ENCODE data around the gene AFF3. TPM values are rescaled to one million over a fixed set of nuclear protein-coding genes. Genes with fewer than 3 reads are reported as not detected.

Gene AFF3
- total and polyA plus RNA-seq, 2 of the 4 experiments (the other 2 are of a cell fraction), result 12.9 to 14.3 TPM

DNA sequence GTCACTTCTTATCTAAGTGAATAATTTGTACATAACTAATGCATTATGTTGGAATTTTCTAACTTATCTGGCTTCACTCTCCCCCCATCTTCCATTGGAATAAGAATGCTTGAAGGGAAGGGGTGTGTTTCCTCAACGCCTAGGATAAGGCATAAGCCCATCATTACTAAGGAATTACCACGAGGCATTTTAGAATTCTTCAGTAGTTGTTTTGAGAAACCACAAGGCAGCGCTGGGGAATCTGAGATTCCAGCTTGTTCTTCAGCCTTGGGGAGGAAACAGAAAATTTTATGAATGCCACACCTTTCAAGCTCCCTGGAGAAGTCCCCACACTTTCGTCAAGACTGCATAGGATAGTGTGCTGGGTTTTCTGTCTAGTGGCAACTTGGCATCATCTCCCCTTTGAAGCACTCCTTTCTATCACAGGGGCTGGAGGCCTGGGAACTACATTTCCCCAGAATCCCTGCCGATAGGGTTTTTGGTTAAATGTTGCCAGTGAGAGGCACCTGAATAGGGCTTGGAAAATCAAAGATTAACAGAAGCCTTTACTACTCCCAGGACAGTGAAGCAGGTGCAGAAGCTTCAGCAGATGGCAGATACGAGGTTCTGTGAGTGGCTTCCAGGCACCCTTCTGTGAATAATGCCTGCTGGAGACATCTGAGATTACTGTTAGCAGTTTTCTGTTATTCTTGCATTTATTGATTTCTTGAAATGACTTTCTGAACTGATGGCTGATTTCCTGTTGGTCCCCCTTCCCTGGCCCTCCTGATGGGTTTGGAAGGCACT is 459.9 kb downstream of the AFF3 start:
- dilution Hi-C loops (cut with HindIII; ENCODE audit: low sequenced_read_pairs, unreplicated experiment), result no loop called here
- Histone ChIP-seq H2BK20ac (ENCODE audit: low read depth, low read length) (no peak overlapping the region), H4K8ac (ENCODE audit: low read depth in 2 of 2, low read length in 2 of 2) (no peak overlapping the region), H2BK120ac (ENCODE audit: low read depth, low read length) (no peak overlapping the region), H4K91ac (ENCODE audit: insufficient read depth, low read depth, low read length) (peak overlapping the region; percentile 7; the same call in 1 of the 2 replicates), H3K36me3 (ENCODE audit: control insufficient read depth, insufficient read depth, low read length) (peaks cover 11% of the 10 kb centered on the region; the same call in 1 of the 2 replicates), H3K18ac (ENCODE audit: low read depth, low read length) (no peak overlapping the region), H2BK15ac (ENCODE audit: low read depth, low read length) (no peak overlapping the region), H2AFZ (replicated peaks; ENCODE audit: low read length, poor library complexity) (no peak overlapping the region), H3K27me3 (ENCODE audit: control insufficient read depth, insufficient read depth, low read length) (no peaks in the 10 kb centered on the region), H3K23ac (ENCODE audit: low read depth, low read length) (no peak overlapping the region), H3K9me1 (ENCODE audit: insufficient read depth, low read length) (peaks cover 4% of the 10 kb centered on the region; the same call in 1 of the 2 replicates), H3K27ac (ENCODE audit: insufficient read depth, low read length) (no peak overlapping the region), H3K9ac (ENCODE audit: low read depth, low read length) (no peak overlapping the region), H2AK9ac (replicated peaks; ENCODE audit: low read depth, low read length, poor library complexity) (no peak overlapping the region), H3K14ac (replicated peaks; ENCODE audit: low read depth, low read length) (no peak overlapping the region), H3K79me1 (ENCODE audit: low read depth in 1 of 2, low read length in 2 of 2) (no peaks in the 10 kb centered on the region), H3K4me1 (ENCODE audit: control insufficient read depth, insufficient read depth, low read length) (peaks cover 10% of the 10 kb centered on the region), H3K4ac (ENCODE audit: low read depth, low read length) (no peak overlapping the region), H3K4me2 (ENCODE audit: low read depth, low read length) (no peak overlapping the region), H4K20me1 (ENCODE audit: insufficient read depth, low read length) (no peaks in the 10 kb centered on the region), H3K9me3 (ENCODE audit: control insufficient read depth, insufficient read depth, low read length) (no peaks in the 10 kb centered on the region), H2BK5ac (ENCODE audit: low read depth, low read length, poor library complexity, severe bottlenecking) (no peak overlapping the region), H4K5ac (ENCODE audit: low read depth, low read length) (no peak overlapping the region), H3K4me3 (ENCODE audit: insufficient read depth, low read depth, low read length) (no peak overlapping the region), H3K56ac (ENCODE audit: extremely low read depth, insufficient read depth, low read length) (no peak overlapping the region), H2AK5ac (ENCODE audit: low read depth, low read length) (0 out of 2 replicates have a peak overlapping the region, but pooled peaks have one; percentile 6)
- ATAC-seq (ENCODE audit: low read depth) (peak; percentile 65), DNase-seq (peak; percentile 60)
- BruUV-seq (replicated peaks), result no TSS peak
- ChIA-PET CTCF (no interaction called here), POLR2A (ENCODE audit: unreplicated experiment) (no interaction called here)
- intact Hi-C loops (cut with micrococcal nuclease), result no loop called here
- WGBS, 2 experiments (ENCODE audit: extremely low coverage in 2 of 2, insufficient read length in 1 of 2), result 100% methylated on average over 1 of the region's 6 CpGs; no CpG with 5 or more reads in 1 of the 2 experiments
- TF ChIP-seq MAFK (IDR thresholded peaks at IDR 0.05; ENCODE audit: low read depth, low read length), result no peak
- TF ChIP-seq BHLHE40 (IDR thresholded peaks at IDR 0.05; ENCODE audit: low read depth, low read length), result no peak
- TF ChIP-seq POLR2A (IDR thresholded peaks at IDR 0.05; ENCODE audit: low read depth, low read length), result no peak
- TF ChIP-seq RAD21 (IDR thresholded peaks at IDR 0.05; ENCODE audit: low read length), result no peak
- no peak for TF ChIP-seq FOS (IDR thresholded peaks at IDR 0.05; ENCODE audit: low read depth, low read length)
- TF ChIP-seq SMC3 (IDR thresholded peaks at IDR 0.05; ENCODE audit: low read depth, low read length), result no peak
- TF ChIP-seq RFX5 (IDR thresholded peaks at IDR 0.05; ENCODE audit: low read depth, low read length), result no peak
- TF ChIP-seq, protein P1, sequence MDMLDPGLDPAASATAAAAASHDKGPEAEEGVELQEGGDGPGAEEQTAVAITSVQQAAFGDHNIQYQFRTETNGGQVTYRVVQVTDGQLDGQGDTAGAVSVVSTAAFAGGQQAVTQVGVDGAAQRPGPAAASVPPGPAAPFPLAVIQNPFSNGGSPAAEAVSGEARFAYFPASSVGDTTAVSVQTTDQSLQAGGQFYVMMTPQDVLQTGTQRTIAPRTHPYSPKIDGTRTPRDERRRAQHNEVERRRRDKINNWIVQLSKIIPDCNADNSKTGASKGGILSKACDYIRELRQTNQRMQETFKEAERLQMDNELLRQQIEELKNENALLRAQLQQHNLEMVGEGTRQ (IDR thresholded peaks at IDR 0.05; ENCODE audit: low read depth, low read length), result no peak
- TF ChIP-seq MAZ (IDR thresholded peaks at IDR 0.05; ENCODE audit: borderline replicate concordance, low read depth, low read length), result no peak
- no peak for TF ChIP-seq MXI1 (IDR thresholded peaks at IDR 0.05; ENCODE audit: borderline replicate concordance, low read depth, low read length)
- TF ChIP-seq CHD1 (IDR thresholded peaks at IDR 0.05; ENCODE audit: low read depth, low read length), result no peak
- TF ChIP-seq NFE2L2 (IDR thresholded peaks at IDR 0.05; ENCODE audit: low read depth, low read length), result no peak
- TF ChIP-seq CEBPB (IDR thresholded peaks at IDR 0.05; ENCODE audit: low read depth, low read length), result no peak
- no peak for TF ChIP-seq RCOR1 (IDR thresholded peaks at IDR 0.05; ENCODE audit: insufficient replicate concordance, low read length)
- in situ Hi-C loops (cut with MboI; ENCODE audit: low sequenced_read_pairs), result no loop called here

Data from IMR-90 (cell line).